SH-SY5Y (cell line): Measurements from ENCODE around the gene ADAMTS8.

Source experiments
- GATA2 ChIP-seq: IDR thresholded peaks from 2 replicates; pipeline ENCODE4 v1.6.1; 2011; ENCODE audit warnings: mild to moderate bottlenecking, low read depth, low read length
- GATA3 ChIP-seq: IDR thresholded peaks from 2 replicates; pipeline ENCODE4 v1.6.1; 2011; ENCODE audit warnings: low read depth, mild to moderate bottlenecking, low read length, moderate library complexity

The ADAMTS8 gene

DNA sequence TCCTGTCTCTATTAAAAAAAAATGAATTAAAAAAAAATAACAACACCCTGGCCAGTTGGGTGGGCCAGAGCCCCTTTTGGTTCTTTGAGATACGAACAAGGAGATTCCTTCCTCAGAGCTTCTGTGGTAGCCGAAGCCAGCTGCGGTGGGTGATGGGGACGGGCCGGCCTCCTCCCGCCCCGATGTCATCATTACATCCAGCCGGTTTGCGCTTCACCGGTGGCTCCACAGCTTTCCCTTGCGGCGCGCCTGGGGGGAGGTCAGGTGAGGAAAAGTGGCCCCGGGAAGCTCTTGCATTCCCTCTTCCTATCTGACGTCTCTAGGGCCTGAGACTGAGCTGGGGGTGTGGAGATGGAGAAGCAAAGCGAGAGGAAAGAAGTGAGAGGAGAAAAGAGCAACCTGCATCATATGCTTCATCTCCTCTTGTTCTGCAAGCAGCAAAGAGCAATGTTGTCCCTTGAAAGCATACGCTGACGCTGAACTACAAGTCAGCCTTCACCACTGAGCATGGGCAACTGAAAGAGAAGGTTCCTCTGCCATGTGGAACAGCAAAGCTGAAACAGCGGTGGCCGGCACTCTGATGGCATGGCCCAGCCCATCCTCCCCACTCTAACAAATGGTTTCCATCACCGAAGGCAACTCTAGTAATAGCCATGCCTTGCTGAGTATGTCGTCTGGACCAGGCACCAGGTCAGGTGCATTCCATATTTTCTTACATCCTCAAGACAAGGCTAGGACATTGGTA is 6.0 kb downstream of the ADAMTS8 start:
- TF ChIP-seq GATA3 (no peak), GATA2 (no peak)

DNA sequence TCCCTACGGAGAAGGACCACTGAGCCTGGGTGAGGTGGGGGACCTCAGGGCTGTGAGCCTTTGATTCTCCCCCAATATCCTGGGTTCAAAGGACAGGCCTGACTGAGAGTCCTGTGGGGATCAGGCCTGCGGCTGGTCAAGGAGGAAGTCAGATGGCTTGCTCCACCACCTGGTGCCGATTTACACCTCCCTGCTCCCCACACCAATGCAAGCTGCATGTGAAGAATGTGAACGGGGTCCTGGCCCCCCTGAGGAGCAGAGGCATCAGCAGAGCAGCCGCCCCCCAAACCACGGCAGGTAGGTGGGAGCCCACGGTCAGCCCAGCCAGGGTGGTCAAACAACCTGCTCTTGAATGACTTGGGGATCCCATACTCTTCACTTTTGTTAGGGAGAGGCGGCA is 6.7 kb downstream of the ADAMTS8 start:
- TF ChIP-seq GATA3 (no peak), GATA2 (no peak)

DNA sequence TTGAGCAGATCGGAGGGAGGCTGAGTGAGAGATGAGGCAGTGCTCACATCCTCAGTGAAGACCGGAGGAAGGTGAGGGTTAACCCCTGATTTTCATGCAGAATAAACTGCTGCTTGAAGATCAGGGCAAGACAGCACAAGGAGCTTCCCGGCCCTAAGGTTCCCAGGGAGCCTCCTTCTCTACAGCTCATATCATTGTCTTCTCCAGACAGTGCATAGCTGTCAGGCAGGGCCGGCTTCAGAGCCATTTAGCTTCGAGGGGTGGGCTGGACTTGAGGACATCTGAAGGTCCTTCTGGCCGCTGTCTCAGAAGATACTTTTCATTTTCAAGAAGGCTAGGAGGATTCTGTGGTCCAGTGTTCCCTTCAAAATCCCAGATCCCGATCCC is 7.2 kb downstream of the ADAMTS8 start:
- TF ChIP-seq GATA2 (no peak), GATA3 (no peak)

DNA sequence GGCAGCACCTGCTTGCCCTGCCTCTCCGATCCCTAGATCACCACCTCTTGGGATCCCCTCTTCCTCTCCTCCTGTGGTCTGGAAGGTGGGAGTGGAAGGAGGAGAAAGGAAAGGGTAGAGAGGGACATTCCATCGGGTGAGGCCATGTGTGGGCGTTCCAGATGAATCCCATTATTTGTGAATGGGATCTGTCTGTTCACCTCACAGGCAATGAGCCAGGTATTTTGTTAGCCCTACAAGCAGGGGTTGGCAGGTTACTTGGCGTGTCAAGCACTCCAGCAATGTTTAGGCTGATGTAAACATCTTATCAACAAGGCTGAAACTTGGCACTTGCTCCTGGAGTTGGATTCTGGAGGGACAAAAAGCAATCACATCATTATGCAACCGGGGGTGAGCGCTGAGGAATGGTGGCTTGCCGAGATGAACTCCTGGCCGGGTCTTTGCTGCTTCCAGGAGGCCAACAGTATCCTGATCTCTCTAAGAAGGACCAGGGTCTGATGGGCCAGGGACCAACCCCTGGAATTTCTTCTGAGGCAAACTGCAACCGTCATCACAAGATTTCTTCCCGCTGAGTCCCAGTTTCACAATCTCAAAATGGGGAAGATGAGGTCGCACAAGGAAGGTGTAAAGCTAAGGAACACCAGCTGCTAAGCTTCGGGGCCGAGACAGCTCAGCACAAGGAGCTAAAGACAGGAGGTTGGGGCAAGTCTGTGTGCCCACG is 7.8 kb downstream of the ADAMTS8 start:
- no peak for TF ChIP-seq GATA2
- no peak for TF ChIP-seq GATA3

DNA sequence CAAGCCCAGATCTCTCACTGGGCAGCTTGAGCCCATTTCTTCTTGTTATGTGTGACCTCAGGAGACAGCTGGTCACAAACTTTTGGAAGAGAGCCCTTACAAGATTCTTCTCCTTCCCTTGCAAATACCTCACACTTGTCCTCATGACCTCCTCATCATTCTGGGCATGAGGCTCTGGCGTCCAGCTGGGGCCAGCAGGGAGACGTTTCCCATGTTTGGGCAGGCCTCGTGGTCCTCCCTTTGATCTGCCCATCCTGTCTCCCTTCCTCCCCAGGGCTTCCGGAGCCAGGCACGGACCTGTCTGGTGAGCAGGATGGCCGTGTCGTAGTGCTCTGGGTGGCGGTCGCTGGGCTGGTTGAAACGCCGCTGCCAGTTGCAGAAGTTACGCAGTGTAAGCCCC is 9.7 kb downstream of the ADAMTS8 start:
- no peak for TF ChIP-seq GATA2

DNA sequence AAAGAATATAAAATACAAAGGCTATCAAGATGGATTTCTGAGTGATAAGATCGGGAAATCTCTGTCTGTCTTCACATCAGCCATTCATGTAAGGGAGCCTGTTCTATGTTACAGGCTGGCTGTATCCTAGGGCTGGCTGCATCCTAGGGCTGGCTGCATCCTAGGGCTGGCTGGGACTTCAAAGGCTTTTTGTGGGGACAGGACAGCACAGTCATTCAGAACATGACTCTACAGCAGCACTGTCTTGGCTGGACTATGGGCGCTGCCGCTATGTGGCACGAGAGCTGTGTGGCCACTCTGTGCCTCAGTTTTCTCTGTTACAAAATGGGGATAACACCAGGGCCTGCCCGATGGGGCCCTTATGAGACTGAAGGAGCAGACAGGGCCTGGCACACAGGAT is 10.2 kb downstream of the ADAMTS8 start:
- TF ChIP-seq GATA2: no peak

DNA sequence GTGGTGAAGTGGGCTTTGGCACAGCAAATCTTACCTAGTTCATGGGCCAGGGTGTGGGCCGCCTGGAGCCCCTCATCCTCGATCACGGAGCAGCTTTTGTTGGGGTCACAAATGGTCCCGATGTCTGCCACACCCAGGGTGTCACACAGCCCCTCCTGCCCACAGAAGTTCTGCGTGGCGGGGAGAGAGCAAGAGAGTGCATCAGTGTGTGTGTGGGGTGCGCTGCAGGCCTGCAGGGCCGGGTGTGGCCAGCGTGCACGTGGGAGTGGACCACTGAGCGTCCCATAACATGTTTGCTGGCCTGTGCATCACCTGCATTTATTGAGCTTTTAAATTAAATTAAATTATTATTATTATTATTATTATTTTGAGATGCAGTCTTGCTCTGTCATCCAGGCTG is 11.5 kb downstream of the ADAMTS8 start:
- TF ChIP-seq GATA2 (no peak), GATA3 (no peak)

DNA sequence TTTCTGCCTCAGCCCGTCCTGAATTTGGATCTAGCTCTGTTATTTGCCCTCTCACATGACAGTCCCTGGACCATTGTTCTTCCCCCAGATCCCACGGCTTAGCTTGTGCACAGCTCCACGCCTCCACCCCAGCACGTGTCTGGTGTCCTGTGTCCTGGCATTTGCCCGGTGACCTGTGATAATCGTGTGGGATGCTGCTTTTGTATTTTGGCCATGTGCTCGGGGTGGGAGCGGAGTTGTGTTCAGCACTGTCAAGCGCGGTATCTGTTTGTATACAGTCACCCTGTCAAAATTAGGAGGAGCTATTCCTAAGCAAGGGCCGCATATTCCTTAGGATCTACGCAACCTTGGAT is 11.9 kb downstream of the ADAMTS8 start:
- TF ChIP-seq GATA2: no peak

DNA sequence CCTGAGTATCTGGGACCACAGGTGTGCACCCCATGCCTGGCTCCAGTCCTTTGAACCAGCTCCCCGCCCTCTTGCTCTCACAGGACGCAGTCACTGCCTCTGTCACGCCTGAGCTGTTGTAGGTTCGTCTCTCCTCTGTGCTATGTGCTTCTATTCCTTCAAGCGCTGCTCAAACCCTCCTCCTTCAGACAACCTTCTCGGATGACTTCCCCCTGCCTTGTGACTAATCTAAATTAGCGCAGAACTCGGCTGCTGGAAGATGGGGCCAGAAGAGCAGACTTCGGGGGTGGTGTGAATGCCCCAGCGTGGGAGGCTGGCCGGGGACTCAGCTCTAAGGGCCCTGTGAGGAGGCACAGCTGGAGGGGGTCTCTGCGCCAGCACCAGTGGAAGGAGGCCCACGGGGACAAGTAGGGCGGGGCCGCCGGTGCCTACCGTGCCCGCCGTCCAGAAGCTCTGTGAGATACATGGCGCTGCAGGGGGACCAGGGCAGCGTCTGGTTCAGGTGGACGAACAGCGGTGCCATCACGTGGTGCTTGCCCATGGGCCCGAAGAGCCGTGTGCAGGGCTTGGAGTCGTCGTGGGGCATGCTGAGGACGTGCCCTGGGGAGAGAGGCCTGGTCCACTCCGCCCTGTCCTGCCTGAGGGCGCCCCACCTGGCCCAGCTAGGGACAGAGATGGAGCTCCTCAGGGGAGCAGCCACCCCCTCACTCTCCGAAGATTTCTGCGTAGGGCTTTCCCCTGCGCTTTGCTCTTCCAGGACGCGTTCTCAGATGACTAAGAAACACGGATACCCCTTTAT is 12.5 kb downstream of the ADAMTS8 start:
- TF ChIP-seq GATA3: no peak
- TF ChIP-seq GATA2: no peak

DNA sequence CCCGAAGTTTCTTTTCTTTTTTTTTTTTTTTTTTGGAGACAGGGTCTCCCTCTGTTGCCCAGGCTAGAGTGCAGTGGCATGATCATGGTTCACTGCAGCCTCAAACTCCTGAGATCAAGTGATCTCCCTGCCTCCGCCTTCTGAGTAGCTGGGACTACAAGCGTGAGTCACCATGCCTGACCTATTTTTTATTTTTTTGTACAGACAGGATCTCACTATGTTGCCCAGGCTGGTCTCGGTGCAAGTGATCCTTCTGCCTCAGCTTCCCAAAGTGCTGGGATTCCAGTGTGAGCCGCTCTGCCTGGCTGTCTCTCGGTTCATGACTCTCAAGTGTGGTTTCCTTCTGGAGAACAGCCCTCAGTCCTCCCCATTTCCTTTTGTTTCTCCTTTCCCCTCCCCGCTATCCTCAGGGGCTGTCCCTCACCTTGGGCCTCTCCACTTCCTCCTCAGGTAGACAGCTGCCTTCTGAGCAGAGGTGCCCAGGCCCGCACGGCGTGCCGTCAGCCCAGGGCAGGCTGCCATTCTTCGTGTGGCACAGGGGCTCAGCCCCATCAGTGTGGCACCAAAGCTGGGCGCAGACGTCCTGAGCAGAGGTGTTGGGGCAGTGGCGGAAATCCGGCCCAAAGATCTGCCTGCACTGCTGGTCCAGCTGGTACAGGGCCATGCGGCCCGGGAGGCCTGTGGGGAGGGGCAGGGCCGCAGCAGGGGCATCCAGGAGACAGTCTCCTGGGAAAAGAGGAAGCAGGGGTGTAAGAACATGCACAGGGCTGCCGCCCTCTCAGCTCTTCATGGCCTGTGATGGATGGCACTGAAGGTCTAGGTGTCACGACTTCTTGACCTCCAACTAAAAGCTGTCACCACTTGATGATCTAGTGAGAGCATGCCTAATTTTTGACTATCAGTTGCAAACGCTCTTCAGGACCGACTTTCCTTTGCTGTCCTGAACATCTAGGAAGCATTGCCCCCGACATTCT is 14.0 kb downstream of the ADAMTS8 start:
- TF ChIP-seq GATA2: no peak
- TF ChIP-seq GATA3: no peak

DNA sequence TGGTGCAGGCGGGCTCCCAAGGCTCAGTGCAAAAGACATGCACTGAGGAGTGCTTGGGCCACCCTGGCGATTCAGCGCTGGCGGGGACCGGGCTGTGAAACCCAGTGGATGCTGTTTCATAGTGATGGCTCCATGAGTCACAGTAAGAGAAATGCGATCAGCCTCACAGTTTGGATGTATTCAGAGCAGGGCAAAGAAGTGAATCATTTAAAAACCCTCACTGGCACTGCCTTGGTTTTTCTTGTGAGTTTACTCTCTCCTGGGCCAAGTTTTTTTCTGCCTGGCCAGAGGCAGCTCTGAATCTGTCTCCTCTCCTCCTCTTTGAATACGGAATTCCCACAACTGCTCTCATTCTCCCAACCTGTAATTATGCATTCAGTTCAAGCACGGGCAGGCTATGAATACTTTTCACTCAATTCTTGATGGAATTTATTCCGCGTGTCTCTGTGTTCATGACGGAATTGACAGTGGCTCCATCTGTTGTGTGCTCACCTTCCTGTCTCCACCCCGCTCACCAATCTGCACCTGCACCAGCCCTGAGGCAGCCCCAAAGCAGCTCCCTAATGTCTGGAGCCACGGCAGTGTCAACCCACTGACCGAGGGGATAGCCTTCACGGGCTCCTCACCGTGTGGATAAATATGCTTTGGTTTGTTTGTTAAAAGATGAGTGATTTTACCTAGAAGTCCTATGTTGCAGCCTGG is 14.9 kb downstream of the ADAMTS8 start:
- TF ChIP-seq GATA2 (no peak), GATA3 (no peak)

DNA sequence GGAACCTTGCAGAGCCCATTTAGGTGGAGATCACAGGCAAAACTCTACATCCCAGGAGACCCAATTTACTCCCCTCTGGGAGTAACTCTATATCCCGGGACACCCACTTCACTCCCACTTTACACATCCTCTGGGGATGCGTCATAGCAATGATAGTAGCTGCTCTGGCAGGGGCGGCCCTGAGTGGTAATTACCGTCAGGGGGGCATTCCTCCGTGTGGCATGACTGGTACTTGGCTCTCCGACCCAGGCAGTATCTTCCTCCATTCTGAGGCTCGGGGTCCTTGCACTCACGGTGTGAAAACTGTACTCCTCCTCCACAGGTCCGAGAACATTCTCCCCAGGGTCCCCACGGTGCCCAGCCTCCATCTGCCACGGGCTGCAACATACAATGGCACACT is 17.2 kb downstream of the ADAMTS8 start:
- no peak for TF ChIP-seq GATA2
- no peak for TF ChIP-seq GATA3
